Kidney (tissue), 14 donors: Measurements from ENCODE around the gene MYOCOS. TPM values are rescaled to one million over a fixed set of nuclear protein-coding genes. Genes with fewer than 3 reads are reported as not detected.

Source experiments
- DNase-seq, 5 donors: peaks; one replicate each; pipeline ENCODE4 v3.0.0-alpha.2; 2013 to 2020
- FAIRE-seq: peaks from 2 replicates; lab custom pipeline; 2012; peaks lifted over from hg19 to GRCh38; lab: Jason Lieb, UNC
- H3K27ac ChIP-seq, 2 donors: one replicate each; pipeline ENCODE4 v1.7.0; 2013; ENCODE audit warnings: low read depth in 2 of 2, low read length in 2 of 2, inconsistent platforms in 1 of 2
- H3K27me3 ChIP-seq: one replicate; pipeline ENCODE4 v1.7.1; 2013; ENCODE audit warnings: low read length, inconsistent platforms; ENCODE audit not compliant: control insufficient read depth, insufficient read depth
- H3K36me3 ChIP-seq, 3 donors: one replicate each; pipeline versions ENCODE4 v1.7.0 to v1.7.1; 2013; ENCODE audit warnings: low read length in 3 of 3, control low read depth in 1 of 3, inconsistent platforms in 1 of 3; ENCODE audit not compliant: insufficient read depth in 3 of 3, control insufficient read depth in 2 of 3
- H3K4me1 ChIP-seq, 3 donors: one replicate each; pipeline versions ENCODE4 v1.7.0 to v1.7.1; 2013; ENCODE audit warnings: low read length in 3 of 3, inconsistent platforms in 1 of 3, low read depth in 1 of 3; ENCODE audit not compliant: control insufficient read depth in 2 of 3, insufficient read depth in 2 of 3
- H3K4me3 ChIP-seq, 3 donors: one replicate each; pipeline versions ENCODE4 v1.7.0 to v1.8.1; 2013; ENCODE audit warnings: low read length in 3 of 3, control low read depth in 1 of 3, inconsistent platforms in 1 of 3
- H3K9ac ChIP-seq, 3 donors: one replicate each; pipeline versions ENCODE4 v1.7.0 to v1.7.1; 2013; ENCODE audit warnings: low read length in 3 of 3, control low read depth in 1 of 3, inconsistent platforms in 1 of 3
- H3K9me3 ChIP-seq, 3 donors: one replicate each; pipeline versions ENCODE4 v1.7.0 to v1.7.1; 2013; ENCODE audit warnings: low read length in 3 of 3, control low read depth in 1 of 3, inconsistent platforms in 1 of 3; ENCODE audit not compliant: control insufficient read depth in 2 of 3, insufficient read depth in 1 of 3
- intact Hi-C: fragments of 100-400 bp; cut with DNase I; formaldehyde crosslinking; loops from one replicate; pipeline ENCODE4 v1.11.1; 2022
- polyA plus RNA-seq: library from polyadenylated mRNA; stranded (reverse); fragments of 350-450 nt; fragmentation: Illumina TruSeq; extraction: RNeasy Lipid Tissue Mini Kit (QIAGEN cat#74804); gene quantifications from one replicate; pipeline ENCODE4 v1.2.3, GENCODE V29; 2014; ENCODE audit warnings: low read depth, low replicate concordance; ENCODE audit not compliant: insufficient read depth
- total RNA-seq: library from RNA; stranded (reverse); fragmentation: NEBNext Ultra II Directional; extraction: Animal tissue kit (Norgen Biotek cat#: 25700); gene quantifications from one replicate; pipeline ENCODE4 v1.2.1, GENCODE V29; 2021
- TF ChIP-seq, protein P1 (sequence below): IDR thresholded peaks from 3 replicates; pipeline ENCODE4 v1.5.1; 2012; ENCODE audit warnings: mild to moderate bottlenecking, moderate library complexity, borderline replicate concordance; ENCODE audit not compliant: insufficient read depth; ENCODE audit errors: extremely low read depth
- donor health status: control.
- donor health status: control.
- donor health status: control.
- donor health status: control.
- donor health status: control.
- donor health status: DM: yes; HTN: yes; CAD: no.
- donor health status: Normal renal cell carcinoma (clear cell type).

MYOCOS gene
- total and polyA plus RNA-seq, 2 donors from 2014 or later = 0.54 TPM

DNA sequence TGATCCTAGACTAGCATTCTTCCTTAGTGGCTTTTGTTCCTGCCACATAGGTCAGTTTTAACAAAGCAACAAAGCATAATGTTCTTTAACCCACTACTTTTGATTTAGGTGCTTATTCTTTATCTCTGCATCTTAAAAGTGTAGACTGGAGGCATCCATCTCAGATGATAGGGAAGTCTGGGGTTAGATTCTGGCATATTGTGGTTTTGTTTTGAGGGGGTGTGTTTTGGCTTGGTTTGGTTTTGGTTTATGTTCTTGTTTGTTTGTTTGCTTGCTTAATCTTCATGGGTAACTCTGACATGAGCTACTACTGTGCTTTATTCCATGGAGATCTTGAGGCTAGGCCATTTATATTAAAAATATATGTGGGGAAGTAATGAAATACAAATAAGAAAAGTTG is 40.3 kb upstream of the MYOCOS start:
- DNase-seq = no peak
- Histone ChIP-seq H3K27me3 (no peaks in the 10 kb centered on the region), H3K9ac (no peak overlapping the region), H3K9me3 (no peaks in the 10 kb centered on the region), H3K4me1 (no peaks in the 10 kb centered on the region), H3K4me3 (no peak overlapping the region), H3K27ac (no peak overlapping the region), H3K36me3 (peaks cover 15 to 67% (median 28%) of the 10 kb centered on the region in 3 donors)
- TF ChIP-seq, protein P1, sequence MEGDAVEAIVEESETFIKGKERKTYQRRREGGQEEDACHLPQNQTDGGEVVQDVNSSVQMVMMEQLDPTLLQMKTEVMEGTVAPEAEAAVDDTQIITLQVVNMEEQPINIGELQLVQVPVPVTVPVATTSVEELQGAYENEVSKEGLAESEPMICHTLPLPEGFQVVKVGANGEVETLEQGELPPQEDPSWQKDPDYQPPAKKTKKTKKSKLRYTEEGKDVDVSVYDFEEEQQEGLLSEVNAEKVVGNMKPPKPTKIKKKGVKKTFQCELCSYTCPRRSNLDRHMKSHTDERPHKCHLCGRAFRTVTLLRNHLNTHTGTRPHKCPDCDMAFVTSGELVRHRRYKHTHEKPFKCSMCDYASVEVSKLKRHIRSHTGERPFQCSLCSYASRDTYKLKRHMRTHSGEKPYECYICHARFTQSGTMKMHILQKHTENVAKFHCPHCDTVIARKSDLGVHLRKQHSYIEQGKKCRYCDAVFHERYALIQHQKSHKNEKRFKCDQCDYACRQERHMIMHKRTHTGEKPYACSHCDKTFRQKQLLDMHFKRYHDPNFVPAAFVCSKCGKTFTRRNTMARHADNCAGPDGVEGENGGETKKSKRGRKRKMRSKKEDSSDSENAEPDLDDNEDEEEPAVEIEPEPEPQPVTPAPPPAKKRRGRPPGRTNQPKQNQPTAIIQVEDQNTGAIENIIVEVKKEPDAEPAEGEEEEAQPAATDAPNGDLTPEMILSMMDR = no peak
- intact Hi-C loops = loop anchor here (10.0 kb wide), 1 partner anchor 67 kb away; no protein-coding TSS in a partner anchor
- FAIRE-seq = no peak

DNA sequence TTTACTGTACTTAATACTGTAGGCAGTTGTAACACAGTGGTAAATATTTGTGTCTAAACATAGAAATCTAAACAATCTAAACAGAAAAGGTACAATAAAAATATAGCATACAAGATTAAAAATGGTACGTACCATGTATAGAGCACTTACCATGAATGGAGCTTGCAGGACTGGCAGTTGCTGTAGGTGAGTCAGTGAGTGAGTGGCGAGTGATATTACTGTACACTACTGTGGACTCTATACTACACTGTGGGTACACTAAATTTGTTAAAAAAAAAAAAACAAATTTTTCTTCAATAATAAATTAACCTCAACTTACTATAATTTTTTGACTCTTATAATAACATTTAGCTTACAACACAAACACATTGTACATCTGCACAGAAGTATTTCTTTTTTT is 39.5 kb upstream of the MYOCOS start:
- no peaks in the 10 kb centered on the region for H3K4me1 ChIP-seq
- no peaks in the 10 kb centered on the region for H3K27me3 ChIP-seq
- intact Hi-C loops = loop anchor here (10.0 kb wide), 1 partner anchor 68 kb away; no protein-coding TSS in a partner anchor
- no peak overlapping the region for H3K27ac ChIP-seq
- TF ChIP-seq, protein P1 = no peak
- no peak for FAIRE-seq
- peaks cover 14 to 68% (median 26%) of the 10 kb centered on the region in 3 donors for H3K36me3 ChIP-seq
- no peak for DNase-seq
- no peak overlapping the region for H3K9ac ChIP-seq
- H3K4me3 ChIP-seq = no peak overlapping the region
- no peaks in the 10 kb centered on the region for H3K9me3 ChIP-seq

DNA sequence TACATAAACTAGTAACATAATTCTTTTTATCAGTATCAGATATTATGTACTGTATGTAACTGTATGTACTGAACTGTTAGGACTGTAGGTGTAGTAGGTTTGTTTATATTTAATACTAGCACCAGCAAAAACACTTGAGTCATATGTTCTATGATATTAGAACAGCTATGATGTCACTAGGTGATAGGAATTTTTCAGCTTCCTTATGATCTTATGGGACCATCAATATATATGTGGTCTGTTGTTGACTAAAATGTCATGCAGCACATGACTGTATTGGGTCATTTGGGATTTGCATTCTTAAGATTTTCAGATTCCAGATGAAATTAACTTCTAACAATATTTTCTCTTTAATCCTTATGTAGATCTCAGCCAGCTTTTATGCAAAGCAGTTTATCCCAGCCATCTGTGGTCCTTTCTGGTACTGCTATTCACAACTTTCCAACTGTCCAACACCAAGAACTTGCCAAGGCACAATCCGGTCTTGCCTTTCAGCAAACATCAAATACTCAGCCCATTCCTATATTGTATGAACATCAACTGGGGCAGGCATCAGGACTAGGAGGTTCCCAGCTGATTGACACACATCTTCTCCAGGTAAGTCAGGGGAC is 38.3 kb upstream of the MYOCOS start:
- DNase-seq (no peak), FAIRE-seq (no peak)
- Histone ChIP-seq H3K9me3 (no peaks in the 10 kb centered on the region), H3K27ac (no peak overlapping the region), H3K4me1 (no peaks in the 10 kb centered on the region), H3K36me3 (peaks cover 13 to 62% (median 26%) of the 10 kb centered on the region in 3 donors), H3K4me3 (no peak overlapping the region), H3K27me3 (no peaks in the 10 kb centered on the region), H3K9ac (no peak overlapping the region)
- intact Hi-C loops = loop anchor here (10.0 kb wide), 1 partner anchor 69 kb away; no protein-coding TSS in a partner anchor
- TF ChIP-seq, protein P1 = no peak
